K562 (cell line): Measurements from ENCODE around the gene PAM. TPM values are rescaled to one million over a fixed set of nuclear protein-coding genes. Genes with fewer than 3 reads are reported as not detected.

Source experiments
- ATAC-seq: fragments of 200-7000 bp; cut with Tn5 transposase; 3 replicates; pipeline ENCODE4 v1.9.1; 2020; ENCODE audit warnings: moderate library complexity
- BruUV-seq: library from RNA; stranded (reverse); fragments of 400-500 nt; replicated peaks from 2 replicates; lab custom pipeline; 2021; lab: Mats Ljungman, UMichigan
- CTCF ChIA-PET: fragments of 300-600 bp; formaldehyde crosslinking; extraction: SDS; loops from one replicate; lab custom pipeline; 2021; ENCODE audit warnings: low intra/inter-chr PET ratio; lab: Yijun Ruan, JAX
- POLR2A ChIA-PET: fragments of 300-600, 350-650 bp; sonication (Branson Sonifier 250); formaldehyde crosslinking; extraction: SDS; loops from one replicate; lab custom pipeline; 2021; ENCODE audit warnings: antibody characterized with exemption, inconsistent platforms; lab: Yijun Ruan, JAX
- DNase-seq, 4 experiments: peaks; one replicate each; pipeline versions ENCODE4 v3.0.0 to v3.0.0-alpha.2; 2011 to 2018; ENCODE audit warnings: low spot score in 3 of 4, mixed read lengths in 3 of 4; ENCODE audit errors: extremely low read depth in 1 of 4
- FAIRE-seq: peaks from 2 replicates; lab custom pipeline; 2011; peaks lifted over from hg19 to GRCh38; lab: Jason Lieb, UNC
- H2AFZ ChIP-seq: 2 replicates; pipeline ENCODE4 v1.6.0; 2011; ENCODE audit warnings: low read depth, low read length, control low read depth, inconsistent platforms
- H3K27ac ChIP-seq: fragments of 200-600 bp; 3 replicates; pipeline ENCODE4 v1.8.0; 2011; ENCODE audit warnings: low read depth, mild to moderate bottlenecking, control low read depth, inconsistent platforms, low read length, moderate library complexity, mixed read lengths; ENCODE audit errors: extremely low read depth
- H3K27me3 ChIP-seq, 2 experiments: fragments of 300-600 bp in 1 of 2; 2 replicates in 1 of 2; 3 replicates in 1 of 2; pipeline versions ENCODE4 v1.6.0 to v1.8.0; 2011; ENCODE audit warnings: inconsistent platforms in 2 of 2, low read length in 2 of 2, mild to moderate bottlenecking in 1 of 2, mixed read lengths in 1 of 2, moderate library complexity in 1 of 2; ENCODE audit not compliant: control insufficient read depth in 2 of 2, insufficient read depth in 2 of 2
- H3K36me3 ChIP-seq: fragments of 300-600 bp; 3 replicates; pipeline ENCODE4 v1.8.0; 2011; ENCODE audit warnings: mild to moderate bottlenecking, low read length, inconsistent platforms; ENCODE audit not compliant: control insufficient read depth, insufficient read depth
- H3K4me1 ChIP-seq, 2 experiments: fragments of 200-600 bp in 1 of 2; replicated peaks in 1 of 2; 2 replicates in 1 of 2; 3 replicates in 1 of 2; pipeline versions ENCODE4 v1.5.1 to v1.8.0; 2011; ENCODE audit warnings: inconsistent platforms in 2 of 2, low read length in 2 of 2, mild to moderate bottlenecking in 1 of 2, mixed read lengths in 1 of 2, moderate library complexity in 1 of 2; ENCODE audit not compliant: control insufficient read depth in 2 of 2, insufficient read depth in 2 of 2
- H3K4me2 ChIP-seq: 2 replicates; pipeline ENCODE4 v1.6.1; 2011; ENCODE audit warnings: low read length, control low read depth, inconsistent platforms, mixed read lengths; ENCODE audit not compliant: insufficient read depth
- H3K4me3 ChIP-seq: fragments of 200-600 bp; sonication (generic), shearing (Covaris generic); 2 replicates; pipeline ENCODE4 v1.5.1; 2016; ENCODE audit warnings: control low read depth, inconsistent platforms
- H3K79me2 ChIP-seq: fragments of 200-600 bp; 3 replicates; pipeline ENCODE4 v1.8.0; 2011; ENCODE audit warnings: low read length, inconsistent platforms; ENCODE audit not compliant: control insufficient read depth, insufficient read depth
- H3K9ac ChIP-seq, 2 experiments: 2 replicates each; pipeline versions ENCODE4 v1.6.0 to v1.6.1; 2011; ENCODE audit warnings: low read depth in 2 of 2, low read length in 2 of 2, control low read depth in 1 of 2, inconsistent platforms in 1 of 2, mild to moderate bottlenecking in 1 of 2, mixed read lengths in 1 of 2; ENCODE audit not compliant: insufficient read depth in 1 of 2
- H3K9me1 ChIP-seq: one replicate; pipeline ENCODE4 v1.6.0; 2011; ENCODE audit warnings: inconsistent platforms, mild to moderate bottlenecking, low read length, moderate library complexity; ENCODE audit not compliant: control insufficient read depth, insufficient read depth
- H3K9me3 ChIP-seq: replicated peaks from 2 replicates; pipeline ENCODE4 v1.5.1; 2011; ENCODE audit warnings: low read depth, low read length, inconsistent platforms; ENCODE audit not compliant: control insufficient read depth, insufficient read depth
- H4K20me1 ChIP-seq: replicated peaks from 2 replicates; pipeline ENCODE4 v1.6.1; 2011; ENCODE audit warnings: low read length, inconsistent platforms, mixed read lengths; ENCODE audit not compliant: control insufficient read depth, insufficient read depth
- C11orf30 ChIP-seq: fragments of 450-650 bp; IDR thresholded peaks from 2 replicates; pipeline ENCODE4 v1.6.1; 2016; ENCODE audit warnings: low read depth, mild to moderate bottlenecking
- CBFA2T2 ChIP-seq: fragments of 450-650 bp; conservative IDR thresholded peaks from 2 replicates; pipeline ENCODE4 v1.6.1; 2017; ENCODE audit warnings: mild to moderate bottlenecking
- CHD4 ChIP-seq: fragments of 200-600 bp; sonication (generic); IDR thresholded peaks from 3 replicates; pipeline ENCODE4 v1.6.1; 2012; ENCODE audit warnings: low read depth, mild to moderate bottlenecking, mixed read lengths, low read length, inconsistent platforms; ENCODE audit not compliant: insufficient read depth, insufficient replicate concordance, poor library complexity, severe bottlenecking
- HLTF ChIP-seq: fragments of 450-650 bp; IDR thresholded peaks from 2 replicates; pipeline ENCODE4 v1.6.1; 2016
- IFI16 ChIP-seq: fragments of 250-450 bp; sonication (Bioruptor Pico); IDR thresholded peaks from 2 replicates; pipeline ENCODE4 v2.1.2; 2022; ENCODE audit warnings: mild to moderate bottlenecking, inconsistent platforms
- ILF3 ChIP-seq: fragments of 450-650 bp; IDR thresholded peaks from 2 replicates; pipeline ENCODE4 v1.6.1; 2018; ENCODE audit warnings: antibody characterized with exemption, mild to moderate bottlenecking, moderate library complexity, borderline replicate concordance
- IRF9 ChIP-seq: fragments of 450-650 bp; IDR thresholded peaks from 2 replicates; pipeline ENCODE4 v1.6.1; 2016; ENCODE audit warnings: missing biosample characterization, missing genetic modification characterization
- NBN ChIP-seq: fragments of 450-650 bp; IDR thresholded peaks from 2 replicates; pipeline ENCODE4 v1.6.1; 2016; ENCODE audit warnings: low read depth, mild to moderate bottlenecking
- PHB2 ChIP-seq: fragments of 450-650 bp; IDR thresholded peaks from 2 replicates; pipeline ENCODE4 v1.6.1; 2017; ENCODE audit warnings: low read depth
- POLR2H ChIP-seq: IDR thresholded peaks from 2 replicates; pipeline ENCODE4 v1.6.1; 2016; ENCODE audit warnings: missing genetic modification characterization, low read depth, mild to moderate bottlenecking, control low read depth, missing compliant biosample characterization, moderate library complexity
- SREBF1 ChIP-seq: fragments of 150-350 bp; IDR thresholded peaks from 2 replicates; pipeline ENCODE4 v1.6.1; 2014; ENCODE audit warnings: antibody characterized with exemption, low read depth, low read length, borderline replicate concordance
- WGBS: fragments of 100-300 bp; shearing (Covaris generic); methylation state at CpG from one replicate; pipeline ENCODE4 v1.1.6; 2016; ENCODE audit warnings: low coverage, mixed read lengths; ENCODE audit not compliant: insufficient coverage; ENCODE audit errors: missing lambda C conversion rate; 5-methylcytosine and 5-hydroxymethylcytosine counted together
- in situ Hi-C: fragments of 300-500 bp; cut with MboI; formaldehyde crosslinking; loops from 4 replicates; pipeline ENCODE4 v1.15.0; 2018; ENCODE audit warnings: inconsistent platforms, mixed read lengths
- intact Hi-C: fragments of 100-400 bp; cut with micrococcal nuclease; formaldehyde crosslinking; loops from 2 replicates; pipeline ENCODE4 v1.14.2; 2022
- polyA plus RNA-seq, 8 experiments: library from polyadenylated mRNA; depleted of rRNA in 4 of 8; stranded (reverse) in 5 of 8; unstranded in 3 of 8; fragments of >200 nt; fragmentation: Nextera tagmentation in 2 of 8; fragmentation: Illumina TruSeq in 1 of 8; extraction: Ambion mirVana in 2 of 8; extraction: Trizol in 1 of 8; gene quantifications; 2 replicates each; pipeline versions ENCODE4 v1.2.1 to v1.2.3, GENCODE V29; 2011 to 2014; ENCODE audit warnings: inconsistent platforms in 1 of 8, missing spikeins in 1 of 8
- total RNA-seq, 7 experiments: library from RNA; depleted of rRNA in 6 of 7; stranded (reverse); fragments of >200 nt in 6 of 7; fragmentation: Illumina TruSeq in 2 of 7; extraction: Trizol in 2 of 7; gene quantifications; 2 replicates each; pipeline versions ENCODE4 v1.2.1 to v1.2.3, GENCODE V29; 2011 to 2021; ENCODE audit warnings: low replicate concordance in 1 of 7

The PAM gene
- total and polyA plus RNA-seq, 9 of the 15 experiments (the other 6 are each of a cell fraction or from before 2014, with no cell fraction given) = 0.39 to 3.1 (median 0.77) TPM

- in situ Hi-C loops = no loop called here
- POLR2A ChIA-PET = no interaction called here
- Histone ChIP-seq H2AFZ (peak overlapping the region; percentile 26; the same call in 1 of the 2 replicates), H3K36me3 (no peaks in the 10 kb centered on the region), H4K20me1 (no peaks in the 10 kb centered on the region), H3K9me3 (0 out of 2 replicates have a peak, but pooled peaks cover 2% of the 10 kb centered on the region), H3K27me3 (no peaks in the 10 kb centered on the region), H3K9me1 (no peaks in the 10 kb centered on the region), H3K4me1 (peaks cover 0 to 6% of the 10 kb centered on the region in 2 experiments; a peak in 2 of 5 replicates), H3K27ac (no peak overlapping the region), H3K9ac (no peak overlapping the region), H3K79me2 (no peaks in the 10 kb centered on the region), H3K4me2 (no peak overlapping the region), H3K4me3 (no peak overlapping the region)
- whole genome bisulfite sequencing = 31% methylated on average over 3 of the region's 3 CpGs
- intact Hi-C loops = loop anchor here (5.0 kb wide), 1 partner anchor 63 kb away; the partner anchor contains the start of genes GIN1 and PPIP5K2
- DNase-seq (no peak), ATAC-seq (peak; percentile 54), FAIRE-seq (no peak)
- CTCF ChIA-PET = no interaction called here
- BruUV-seq = no TSS peak
- TF ChIP-seq POLR2H (tag) = no peak
Measured at GRCh38 chr5:103059525-103059924, 304.4 kb downstream of the PAM start.

- intact Hi-C loops = loop anchor here (10.0 kb wide), 1 partner anchor 164 kb away; no protein-coding TSS in a partner anchor
- POLR2A ChIA-PET = no interaction called here
Measured at GRCh38 chr5:103060424-103060954, 305.4 kb downstream of the PAM start.

More at GRCh38 chr5:103060424-103060954, 305.4 kb downstream of the PAM start:
- in situ Hi-C loops = no loop called here
- no peak for ATAC-seq
- Histone ChIP-seq H3K36me3 (no peaks in the 10 kb centered on the region), H3K27ac (no peak overlapping the region), H3K9ac (no peak overlapping the region), H2AFZ (no peak overlapping the region), H3K9me1 (no peaks in the 10 kb centered on the region), H3K79me2 (no peaks in the 10 kb centered on the region), H3K27me3 (no peaks in the 10 kb centered on the region), H4K20me1 (no peaks in the 10 kb centered on the region), H3K4me2 (no peak overlapping the region), H3K4me3 (no peak overlapping the region), H3K4me1 (peaks cover 0 to 6% of the 10 kb centered on the region in 2 experiments; a peak in 2 of 5 replicates), H3K9me3 (0 out of 2 replicates have a peak, but pooled peaks cover 2% of the 10 kb centered on the region)
- DNase-seq = no peak
- CTCF ChIA-PET = no interaction called here
- BruUV-seq = no TSS peak
- TF ChIP-seq PHB2 = no peak
- TF ChIP-seq SREBF1 = no peak
- no peak for TF ChIP-seq NBN
- TF ChIP-seq IRF9 (tag) = no peak
- no peak for TF ChIP-seq CHD4
- TF ChIP-seq C11orf30 = no peak
- no peak for TF ChIP-seq IFI16 (CRISPR knock-in tag)
- no peak for TF ChIP-seq ILF3
- TF ChIP-seq CBFA2T2 = no peak
- no peak for TF ChIP-seq HLTF
- 4% methylated on average over 3 of the region's 3 CpGs for WGBS
- no peak for FAIRE-seq
